Endothelial cell of umbilical vein (primary cell): ENCODE data around the gene FAM50A. TPM values are rescaled to one million over a fixed set of nuclear protein-coding genes. Genes with fewer than 3 reads are reported as not detected.

Source experiments
- BruUV-seq: library from RNA; stranded (reverse); fragments of 400-500 nt; replicated peaks from 2 replicates; lab custom pipeline; 2021; lab: Mats Ljungman, UMichigan
- CTCF ChIA-PET: fragments of 300-600, 350-600 bp; sonication (Branson Sonifier 250); formaldehyde crosslinking; loops from one replicate; lab custom pipeline; 2021; ENCODE audit warnings: antibody characterized with exemption, inconsistent platforms; lab: Charles Lee
- POLR2A ChIA-PET: fragments of 300-600, 350-600 bp; sonication (Branson Sonifier 250); formaldehyde crosslinking; loops from one replicate; lab custom pipeline; 2021; ENCODE audit warnings: antibody characterized with exemption, inconsistent platforms; lab: Charles Lee
- DNase-seq: peaks from one replicate; pipeline ENCODE4 v3.0.0-alpha.2; 2011; ENCODE audit warnings: low read depth, low spot score
- FAIRE-seq: peaks from 2 replicates; lab custom pipeline; 2011; peaks lifted over from hg19 to GRCh38; lab: Jason Lieb, UNC
- H2AFZ ChIP-seq: 2 replicates; pipeline ENCODE4 v1.6.0; 2012; ENCODE audit warnings: low read depth, low read length, control low read depth, inconsistent platforms
- H3K27ac ChIP-seq: 2 replicates; pipeline ENCODE4 v1.5.1; 2011; ENCODE audit warnings: low read depth, mild to moderate bottlenecking, control low read depth, low read length, moderate library complexity; ENCODE audit not compliant: insufficient read depth
- H3K27me3 ChIP-seq, 2 experiments: 2 replicates each; pipeline versions ENCODE4 v1.6.0 to v1.6.1; 2011; ENCODE audit warnings: low read length in 2 of 2, mixed read lengths in 1 of 2; ENCODE audit not compliant: control insufficient read depth in 2 of 2, insufficient read depth in 2 of 2
- H3K36me3 ChIP-seq, 2 experiments: 2 replicates in 1 of 2; 3 replicates in 1 of 2; pipeline ENCODE4 v1.5.1; 2011; ENCODE audit warnings: low read length in 2 of 2, mild to moderate bottlenecking in 1 of 2, moderate library complexity in 1 of 2; ENCODE audit not compliant: control insufficient read depth in 2 of 2, insufficient read depth in 2 of 2; ENCODE audit errors: extremely low read depth in 1 of 2
- H3K4me1 ChIP-seq: 3 replicates; pipeline ENCODE4 v1.5.1; 2011; ENCODE audit warnings: mild to moderate bottlenecking, low read length; ENCODE audit not compliant: control insufficient read depth, insufficient read depth; ENCODE audit errors: extremely low read depth
- H3K4me2 ChIP-seq: 2 replicates; pipeline ENCODE4 v1.6.1; 2011; ENCODE audit warnings: low read length, control low read depth, mixed read lengths; ENCODE audit not compliant: insufficient read depth
- H3K4me3 ChIP-seq, 3 experiments: fragments of 200-600 bp in 1 of 3; sonication (generic), shearing (Covaris generic) in 1 of 3; replicated peaks in 1 of 3; 2 replicates each; pipeline ENCODE4 v1.5.1; 2011 to 2016; ENCODE audit warnings: control low read depth in 3 of 3, low read length in 3 of 3, mild to moderate bottlenecking in 2 of 3, inconsistent platforms in 1 of 3, low read depth in 1 of 3, moderate library complexity in 1 of 3; ENCODE audit not compliant: insufficient read depth in 1 of 3
- H3K79me2 ChIP-seq: 2 replicates; pipeline ENCODE4 v1.6.0; 2012; ENCODE audit warnings: low read length, inconsistent platforms; ENCODE audit not compliant: control insufficient read depth, insufficient read depth
- H3K9ac ChIP-seq: replicated peaks from 2 replicates; pipeline ENCODE3; 2011; ENCODE audit warnings: low read length, control low read depth; ENCODE audit not compliant: insufficient read depth; ENCODE audit errors: extremely low read depth
- H3K9me1 ChIP-seq: replicated peaks from 3 replicates; pipeline ENCODE4 v1.6.0; 2011; ENCODE audit warnings: mild to moderate bottlenecking, low read length; ENCODE audit not compliant: control insufficient read depth, insufficient read depth; ENCODE audit errors: extremely low read depth
- H3K9me3 ChIP-seq: replicated peaks from 2 replicates; pipeline ENCODE4 v1.5.1; 2012; ENCODE audit warnings: low read length, inconsistent platforms; ENCODE audit not compliant: control insufficient read depth, insufficient read depth
- H4K20me1 ChIP-seq: replicated peaks from 2 replicates; pipeline ENCODE3; 2011; ENCODE audit warnings: mild to moderate bottlenecking, low read length; ENCODE audit not compliant: control insufficient read depth, insufficient read depth; ENCODE audit errors: extremely low read depth
- CTCF ChIP-seq, 2 donors: IDR thresholded peaks; 1 replicate in 1 of 2; 2 replicates in 1 of 2; pipeline ENCODE4 v1.5.1; 2011; ENCODE audit warnings: low read length in 2 of 2, mild to moderate bottlenecking in 2 of 2, moderate library complexity in 2 of 2, control low read depth in 1 of 2, inconsistent platforms in 1 of 2, low read depth in 1 of 2; ENCODE audit not compliant: insufficient read depth in 1 of 2; ENCODE audit errors: extremely low read depth in 1 of 2
- EZH2 ChIP-seq: IDR thresholded peaks from 2 replicates; pipeline ENCODE4 v1.6.1; 2012; ENCODE audit warnings: borderline replicate concordance, low read depth, mild to moderate bottlenecking, moderate library complexity, low read length, inconsistent platforms; ENCODE audit not compliant: severe bottlenecking
- FOS ChIP-seq: IDR thresholded peaks from 2 replicates; pipeline ENCODE4 v1.6.1; 2011; ENCODE audit warnings: mild to moderate bottlenecking, low read length, moderate library complexity, borderline replicate concordance; ENCODE audit not compliant: insufficient read depth
- GATA2 ChIP-seq: IDR thresholded peaks from 2 replicates; pipeline ENCODE4 v1.7.0; 2011; ENCODE audit warnings: low read depth, mild to moderate bottlenecking, moderate library complexity, mixed read lengths, low read length; ENCODE audit not compliant: insufficient read length, insufficient read depth
- JUN ChIP-seq: IDR thresholded peaks from 2 replicates; pipeline ENCODE4 v1.6.1; 2011; ENCODE audit warnings: borderline replicate concordance, low read depth; ENCODE audit not compliant: insufficient read length, insufficient read depth
- MAX ChIP-seq: IDR thresholded peaks from 2 replicates; pipeline ENCODE4 v1.6.1; 2011; ENCODE audit not compliant: insufficient read depth, insufficient read length
- MYC ChIP-seq: IDR thresholded peaks from one replicate; pipeline ENCODE4 v1.6.1; 2011; ENCODE audit warnings: mild to moderate bottlenecking, low read depth, low read length
- POLR2A ChIP-seq: IDR thresholded peaks from 2 replicates; pipeline ENCODE4 v1.6.1; 2012; ENCODE audit warnings: low read depth, mild to moderate bottlenecking, control low read depth, low read length
- POLR2AphosphoS5 ChIP-seq: IDR thresholded peaks from 2 replicates; pipeline ENCODE4 v1.6.1; 2012; ENCODE audit warnings: low read depth, mild to moderate bottlenecking, control low read depth, low read length, moderate library complexity; ENCODE audit not compliant: insufficient read depth
- dilution Hi-C: fragments of 300-500 bp; cut with MboI; formaldehyde crosslinking; loops from one replicate; pipeline ENCODE4 v1.15.0; 2019; ENCODE audit warnings: low sequenced_read_pairs; ENCODE audit not compliant: extremely low pct_ligation_motif_present
- intact Hi-C: fragments of 100-400 bp; cut with micrococcal nuclease; formaldehyde crosslinking; loops from one replicate; pipeline ENCODE4 v1.10.0; 2022
- polyA plus RNA-seq, 4 experiments: library from polyadenylated mRNA; depleted of rRNA in 3 of 4; stranded (reverse) in 3 of 4; unstranded in 1 of 4; fragments of >200 nt; gene quantifications; 2 replicates each; pipeline versions ENCODE4 v1.2.1 to v1.2.3, GENCODE V29; 2011 to 2012; ENCODE audit warnings: missing spikeins in 1 of 4
- total RNA-seq: library from RNA; stranded (reverse); gene quantifications from 2 replicates; pipeline ENCODE4 v1.2.3, GENCODE V29; 2021

The FAM50A gene
- total and polyA plus RNA-seq, 2 donors (not counting 3 experiments of a cell fraction or from before 2014, with no cell fraction given), result 75.9 to 123 TPM

- DNase-seq (peak; percentile 94), FAIRE-seq (peak; percentile 98)
- H3K4me2 ChIP-seq, result peak within 1 kb of the TSS; percentile 62
- H3K4me1 ChIP-seq, result no peaks in the 10 kb centered on the region
- BruUV-seq, result no TSS peak
- peak within 1 kb of the TSS; percentile 87 for H2AFZ ChIP-seq
- H3K27ac ChIP-seq, result peak within 1 kb of the TSS; percentile 78
- ChIA-PET POLR2A (interaction anchor here (0.6 to 1.5 kb wide), 3 partner anchors 12 to 83 kb away, joined by 3 to 7 read pairs (median 3); partner anchors contain the start of gene LAGE3), CTCF (interaction anchor here (1.0 to 2.2 kb wide), 4 partner anchors 8 to 82 kb away, joined by 3 to 11 read pairs (median 3); partner anchors contain the start of gene DNASE1L1)
- H3K9me1 ChIP-seq, result no peaks in the 10 kb centered on the region
- H3K4me3 ChIP-seq, result peak within 1 kb of the TSS; percentile 51 to 68 (median 55)
- no peaks in the 10 kb centered on the region for H3K9me3 ChIP-seq
- dilution Hi-C loops (no loop called here), intact Hi-C loops (loop anchor here (1.0 kb wide), 2 partner anchors 26 to 159 kb away; partner anchors contain the start of gene FAM3A)
- H3K79me2 ChIP-seq, result peaks cover 3% of the 10 kb centered on the region
- H3K36me3 ChIP-seq, result no peaks in the 10 kb centered on the region
- TF ChIP-seq FOS (no peak), MAX (no peak), EZH2 (no peak), MYC (no peak), JUN (no peak), POLR2AphosphoS5 (peak; percentile 44), GATA2 (no peak), POLR2A (peak; percentile 80), CTCF (IDR thresholded peaks at IDR 0.05; ENCODE audit: extremely low read depth in 1 of 2, insufficient read depth in 1 of 2, low read depth in 1 of 2, low read length in 2 of 2) (no peak)
- H4K20me1 ChIP-seq, result no peaks in the 10 kb centered on the region
- H3K27me3 ChIP-seq, result no peaks in the 10 kb centered on the region
- H3K9ac ChIP-seq, result peak within 1 kb of the TSS; percentile 85
Measured at GRCh38 chrX:154490414-154491083, 46.6 kb downstream of the FAM50A start, which contains the start of gene SLC10A3. Gene SLC10A3 (minus strand): TSS chrX:154490629. CDS start chrX:154488940, 1,689 bp downstream.
